Measurements from ENCODE around the gene CDKAL1. TPM values are rescaled to one million over a fixed set of nuclear protein-coding genes. Genes with fewer than 3 reads are reported as not detected.
"Not testable (repeated sequence)": the region's sequence is repeated elsewhere in the genome, so short reads cannot be mapped to it uniquely, and the experiment has no call there.

The CDKAL1 gene
- total RNA-seq, 1 donor: 20.0 TPM

- DNase-seq (ENCODE audit: low read depth): no peak
- no peak for TF ChIP-seq CTCF (IDR thresholded peaks at IDR 0.05; ENCODE audit: insufficient read depth, low read length)
- H3K4me3 ChIP-seq (ENCODE audit: low read depth, low read length): no peak overlapping the region
Measured at GRCh38 chr6:20548264-20548663, 14.0 kb downstream of the CDKAL1 start.

GRCh38 chr6:20549398-20549797, 15.1 kb downstream of the CDKAL1 start:
- not testable (repeated sequence) for H3K4me3 ChIP-seq (ENCODE audit: low read depth, low read length); DNase-seq (ENCODE audit: low read depth)

GRCh38 chr6:20554326-20554725, 20.1 kb downstream of the CDKAL1 start:
- TF ChIP-seq CTCF (IDR thresholded peaks at IDR 0.05; ENCODE audit: insufficient read depth, low read length): no peak
- H3K4me3 ChIP-seq (ENCODE audit: low read depth, low read length): no peak overlapping the region
- DNase-seq (ENCODE audit: low read depth): peak; percentile 17

- H3K4me3 ChIP-seq (ENCODE audit: low read depth, low read length): no peak overlapping the region
- no peak for TF ChIP-seq CTCF (IDR thresholded peaks at IDR 0.05; ENCODE audit: insufficient read depth, low read length)
- no peak for DNase-seq (ENCODE audit: low read depth)
Measured at GRCh38 chr6:20554817-20555216, 20.6 kb downstream of the CDKAL1 start.

GRCh38 chr6:20559924-20560551, 25.8 kb downstream of the CDKAL1 start:
- DNase-seq (ENCODE audit: low read depth): peak; percentile 48
- no peak overlapping the region for H3K4me3 ChIP-seq (ENCODE audit: low read depth, low read length)
- no peak for TF ChIP-seq CTCF (IDR thresholded peaks at IDR 0.05; ENCODE audit: insufficient read depth, low read length)

GRCh38 chr6:20563377-20563776, 29.1 kb downstream of the CDKAL1 start:
- no peak overlapping the region for H3K4me3 ChIP-seq (ENCODE audit: low read depth, low read length)
- no peak for TF ChIP-seq CTCF (IDR thresholded peaks at IDR 0.05; ENCODE audit: insufficient read depth, low read length)
- DNase-seq (ENCODE audit: low read depth): no peak

- peak; percentile 54 for TF ChIP-seq CTCF (IDR thresholded peaks at IDR 0.05; ENCODE audit: insufficient read depth, low read length)
- H3K4me3 ChIP-seq (ENCODE audit: low read depth, low read length): no peak overlapping the region
- peak; percentile 66 for DNase-seq (ENCODE audit: low read depth)
Measured at GRCh38 chr6:20564269-20564668, 30.0 kb downstream of the CDKAL1 start.
